ENCODE data around the gene SLC44A1. TPM values are rescaled to one million over a fixed set of nuclear protein-coding genes. Genes with fewer than 3 reads are reported as not detected.

SLC44A1 gene
- total RNA-seq: 42.7 and 71.8 TPM in 2 replicates

DNA sequence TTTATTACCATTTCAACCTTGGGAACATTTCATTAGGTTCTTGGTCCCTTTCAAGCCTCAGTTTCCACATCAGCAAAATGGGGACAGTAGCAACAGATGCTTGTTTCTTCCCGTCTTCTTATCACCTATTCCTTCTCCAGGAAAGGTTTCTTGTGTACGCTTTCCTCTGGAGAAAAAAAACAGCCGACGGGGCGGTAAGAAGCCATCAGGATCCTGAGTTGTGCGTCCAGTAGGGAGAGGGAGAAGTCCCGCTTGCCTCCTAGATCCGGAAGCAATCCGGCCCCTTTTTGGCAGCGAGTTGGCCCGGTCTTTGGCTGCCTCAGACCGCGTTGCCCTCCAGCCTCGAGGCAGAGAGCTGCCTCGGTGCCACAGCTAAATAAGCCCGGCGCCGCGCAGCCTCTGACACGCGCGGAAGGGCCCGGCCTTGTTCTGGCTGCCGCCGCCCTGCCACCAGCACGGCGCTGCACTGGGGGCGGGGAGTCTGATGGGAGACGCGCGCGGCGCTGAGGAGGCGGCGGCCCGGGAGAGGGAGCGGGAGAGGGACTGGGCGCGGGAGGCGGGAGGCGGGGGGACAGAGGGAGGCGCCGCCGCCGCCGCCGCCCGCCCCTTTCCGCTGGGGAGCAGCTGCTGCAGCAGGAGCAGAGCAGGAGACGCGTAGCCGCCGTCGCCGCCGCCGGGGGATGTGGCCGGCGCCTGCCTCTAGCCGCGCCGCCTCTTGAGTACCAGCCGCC lies at the start of gene SLC44A1:
Gene SLC44A1, plus strand, starts transcription at position 649 of the 731 bp plus-strand sequence. CDS start 218 bp downstream, outside the sequence.
- DNase-seq: peak; percentile 97

DNA sequence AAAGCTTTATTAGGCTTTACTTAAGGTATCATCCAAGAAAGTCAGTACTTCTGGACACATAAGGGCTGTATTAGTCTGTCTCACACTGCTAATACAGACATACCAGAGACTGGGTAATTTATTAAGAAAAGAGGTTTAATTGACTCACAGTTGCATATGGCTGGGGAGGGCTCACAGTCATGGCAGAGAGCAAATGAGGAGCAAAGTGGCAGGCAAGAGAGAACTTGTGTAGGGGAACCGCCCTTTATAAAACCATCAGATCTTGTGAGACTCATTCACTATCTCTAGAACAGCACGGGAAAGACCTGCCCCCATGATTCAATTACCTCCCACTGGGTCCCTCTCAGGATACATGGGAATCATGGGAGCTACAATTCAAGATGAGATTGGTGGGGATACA lies 49.2 kb upstream of the SLC44A1 start:
- no peak for DNase-seq

DNA sequence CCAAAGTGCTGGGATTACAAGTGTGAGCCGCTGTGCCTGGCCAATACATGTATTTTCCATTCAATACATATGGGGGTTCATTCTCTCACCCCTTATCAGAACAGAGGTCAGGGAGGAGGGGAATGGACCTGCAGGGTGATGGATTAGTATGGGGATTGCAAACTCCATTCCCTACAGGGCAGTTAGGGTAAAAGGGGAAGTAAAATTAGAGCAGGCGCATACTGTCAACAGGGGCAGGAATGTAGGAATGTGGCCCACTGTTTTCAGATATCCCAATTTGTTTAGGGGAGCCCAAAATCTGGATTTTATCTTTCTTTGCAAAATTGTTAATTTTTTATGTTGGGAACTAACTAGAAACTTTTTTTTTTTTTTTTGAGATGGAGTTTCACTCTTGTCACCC lies 46.4 kb upstream of the SLC44A1 start:
- no peak for DNase-seq

DNA sequence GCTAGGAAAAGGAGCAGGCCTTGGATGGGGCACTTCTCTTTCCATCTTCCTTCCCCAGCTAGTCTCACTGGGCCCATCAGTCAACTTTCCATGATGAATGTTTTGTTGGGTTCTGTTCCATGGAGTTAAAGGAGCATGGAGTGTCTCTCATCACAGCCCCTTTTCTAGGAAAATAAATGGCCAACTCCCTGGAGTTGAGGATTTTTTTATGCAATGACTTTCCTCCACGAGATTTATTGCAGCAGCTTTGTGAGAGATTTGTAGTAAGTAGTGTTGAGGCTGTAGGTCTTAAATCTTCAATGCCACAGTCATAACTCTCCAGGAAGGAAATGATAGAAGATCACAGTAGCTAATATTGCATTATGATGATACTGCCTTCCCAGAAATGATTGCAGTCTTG lies 45.6 kb upstream of the SLC44A1 start:
- no peak for DNase-seq

DNA sequence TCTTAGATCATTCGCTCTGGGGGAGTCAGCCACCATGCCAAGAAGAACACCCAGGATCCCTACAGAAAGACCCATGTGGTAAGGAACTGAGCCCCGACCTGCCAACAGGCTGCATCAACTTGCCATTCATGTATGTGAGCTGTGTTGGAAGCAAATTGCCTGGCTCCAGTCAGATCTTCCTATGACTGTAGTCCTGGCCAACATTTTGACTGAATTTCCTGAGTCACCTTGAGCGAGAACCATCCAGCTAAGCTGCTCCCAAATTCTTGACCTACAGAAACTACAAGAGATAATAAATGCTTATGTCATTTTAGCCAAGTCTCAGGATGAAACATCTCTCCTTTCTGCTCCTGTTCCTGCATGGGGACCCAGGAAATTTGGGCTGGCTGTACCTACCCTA lies 40.0 kb upstream of the SLC44A1 start:
- DNase-seq: no peak

DNA sequence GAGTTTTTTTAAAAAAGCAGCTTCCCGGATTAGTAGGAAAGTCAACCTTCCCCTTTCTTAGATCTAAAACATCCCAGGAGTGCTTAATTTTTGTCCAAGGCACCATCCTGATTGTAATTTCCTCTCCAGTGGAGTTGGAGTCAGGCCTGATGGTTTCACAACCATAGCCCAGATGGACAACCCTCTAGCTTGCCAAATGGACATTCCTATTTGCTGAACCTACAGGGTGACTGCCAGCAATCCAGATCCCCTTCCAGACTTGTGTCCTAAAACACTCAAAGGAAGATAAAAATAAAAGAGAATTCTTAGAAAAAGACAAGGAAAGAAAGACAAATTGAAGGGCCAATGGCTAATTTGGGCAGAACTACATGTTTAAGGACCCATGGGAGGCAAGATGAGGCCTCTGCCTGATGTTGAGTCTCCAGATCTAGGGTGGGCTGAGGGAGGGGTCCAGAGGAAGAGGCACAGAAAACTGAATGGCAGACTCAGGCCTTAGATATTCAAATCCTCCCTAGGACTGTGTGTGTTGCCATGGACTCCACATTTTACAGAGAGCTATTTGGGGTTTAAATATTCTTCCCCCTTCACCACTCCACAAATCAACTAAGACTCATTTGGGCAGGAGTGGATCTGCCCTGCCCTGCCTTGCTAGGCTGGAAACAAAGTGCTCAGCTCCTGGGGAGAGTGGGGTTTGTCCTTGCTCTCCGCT lies 38.5 kb upstream of the SLC44A1 start:
- no peak for DNase-seq

DNA sequence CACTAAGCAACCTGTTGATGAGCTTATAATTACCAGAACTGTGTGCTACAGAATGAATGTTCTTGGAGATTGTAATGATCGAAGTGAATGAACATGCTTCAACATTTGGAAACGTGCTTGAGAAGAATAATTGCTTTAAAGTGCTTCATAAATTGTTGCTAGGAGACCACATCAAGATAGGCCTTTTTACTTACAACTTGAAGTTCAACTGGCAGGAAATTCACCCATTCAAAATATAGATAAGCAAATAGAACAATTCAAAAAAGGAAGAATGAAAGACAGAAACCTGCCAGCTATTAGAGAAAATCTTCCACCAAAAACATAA lies 38.0 kb upstream of the SLC44A1 start:
- DNase-seq: no peak

DNA sequence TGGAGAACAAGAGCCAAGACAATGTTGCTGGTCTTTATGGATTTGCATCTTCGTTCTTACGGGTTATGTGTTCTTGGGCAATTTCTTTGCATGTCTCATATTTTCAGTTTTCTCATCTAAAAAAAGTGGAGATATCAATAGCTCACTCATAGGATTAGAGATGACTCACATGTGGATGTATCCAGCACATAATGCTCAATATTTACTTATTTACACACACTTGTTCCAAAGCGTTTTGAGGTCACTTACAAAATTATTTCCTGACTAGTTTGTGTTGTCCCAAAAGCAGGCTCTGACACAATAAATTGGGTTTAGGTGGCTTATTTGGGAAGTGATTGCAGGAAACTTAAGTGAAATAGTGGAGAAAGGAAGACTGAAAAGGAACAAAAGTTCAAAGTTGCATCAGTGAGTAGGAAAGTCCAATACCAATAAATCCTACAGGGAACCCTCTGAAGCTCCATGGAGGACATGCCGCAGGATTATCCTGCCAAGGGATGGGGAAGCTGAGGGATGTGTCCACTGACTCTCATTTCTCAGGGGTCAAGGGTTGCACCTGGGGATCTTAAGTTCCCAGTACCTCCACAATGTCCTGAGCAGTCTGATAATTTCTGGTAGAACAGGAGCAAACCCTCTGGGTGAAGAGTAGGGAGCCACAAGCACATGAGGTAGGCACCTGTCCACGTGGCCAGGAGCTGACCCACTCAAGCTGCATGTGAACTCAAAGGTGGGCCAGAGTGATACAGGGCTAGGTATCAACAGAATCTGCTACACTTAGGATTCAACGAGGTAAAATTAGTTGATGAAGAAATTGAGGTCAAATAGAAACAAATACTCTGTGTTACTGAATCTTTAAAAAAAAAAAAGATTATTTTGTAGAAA lies 37.4 kb upstream of the SLC44A1 start:
- DNase-seq: no peak

DNA sequence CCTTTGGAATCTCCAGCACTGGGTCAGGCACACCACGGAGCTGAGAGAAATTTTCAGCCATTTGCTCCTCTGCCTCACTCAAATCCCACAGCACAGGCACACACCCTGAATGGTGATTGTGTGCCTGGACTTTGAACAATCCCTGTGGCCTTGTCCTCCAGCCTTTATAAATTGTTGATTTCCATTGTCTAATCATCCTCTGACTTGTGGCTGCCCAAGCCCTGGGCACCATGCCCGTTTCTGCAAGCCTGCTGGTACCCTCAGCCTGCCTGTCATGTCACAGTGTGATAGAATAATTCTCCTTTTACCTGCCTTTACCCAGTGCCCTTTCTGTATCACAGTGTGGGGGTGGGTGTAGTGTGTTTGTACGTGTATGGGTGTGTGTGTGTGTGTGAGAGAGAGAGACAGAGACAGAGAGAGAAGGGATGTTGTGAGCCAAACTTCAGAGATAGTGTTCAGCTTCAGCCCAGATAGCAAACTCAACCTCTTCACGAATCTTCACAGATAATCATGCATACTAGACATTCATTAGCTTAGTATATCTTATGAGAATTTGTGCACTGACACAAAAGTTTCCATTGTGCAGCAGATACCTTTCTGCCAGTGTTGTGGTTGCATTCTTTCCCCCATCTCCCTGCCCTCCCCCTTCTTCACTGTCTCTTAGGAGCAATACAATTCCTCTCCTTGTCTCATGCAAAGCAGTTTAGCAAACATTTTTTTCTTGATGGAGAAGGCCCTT lies 27.8 kb upstream of the SLC44A1 start:
- no peak for DNase-seq

DNA sequence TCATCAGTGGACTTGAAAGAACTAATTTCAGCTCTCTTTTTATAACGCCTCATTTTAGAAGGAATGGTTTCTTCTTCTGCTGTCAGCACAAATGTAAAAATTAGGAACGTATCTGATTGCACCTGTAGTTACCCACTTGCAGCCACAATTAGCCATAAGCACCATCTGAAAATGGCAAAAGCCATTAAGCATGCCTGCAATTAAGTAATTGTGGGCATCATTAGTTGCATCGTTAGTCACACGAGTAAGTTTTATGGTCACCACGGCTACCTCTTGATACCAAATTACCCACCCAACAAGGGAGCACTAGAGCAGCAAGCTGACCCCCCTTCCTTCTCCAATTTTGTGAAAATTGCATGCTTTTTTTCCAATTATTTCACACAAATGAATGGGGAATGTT lies 25.8 kb upstream of the SLC44A1 start:
- DNase-seq: no peak

DNA sequence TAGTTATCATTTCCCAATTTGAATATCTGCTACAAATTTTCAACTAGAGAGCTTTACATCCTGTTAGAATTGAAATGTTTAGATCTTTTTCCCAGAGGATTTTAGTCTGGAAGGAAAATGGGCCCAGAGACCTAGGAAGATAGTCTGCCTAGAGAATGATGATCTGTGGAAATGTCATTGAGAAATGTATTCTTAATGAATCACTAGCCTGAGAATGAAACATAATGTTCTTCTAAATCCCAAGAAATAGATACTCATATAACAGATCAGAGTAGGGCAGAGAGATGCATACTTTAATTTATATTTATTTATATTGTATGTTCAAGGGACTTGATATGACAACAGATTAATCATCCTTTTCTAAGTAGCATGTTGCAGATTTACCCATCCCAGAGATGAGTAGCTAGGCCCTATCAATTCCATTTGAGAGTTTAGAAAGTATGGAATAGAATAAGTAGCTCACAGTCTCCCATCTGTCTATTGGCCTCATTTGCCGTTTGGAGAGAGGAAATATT lies 25.1 kb upstream of the SLC44A1 start:
- DNase-seq: no peak

DNA sequence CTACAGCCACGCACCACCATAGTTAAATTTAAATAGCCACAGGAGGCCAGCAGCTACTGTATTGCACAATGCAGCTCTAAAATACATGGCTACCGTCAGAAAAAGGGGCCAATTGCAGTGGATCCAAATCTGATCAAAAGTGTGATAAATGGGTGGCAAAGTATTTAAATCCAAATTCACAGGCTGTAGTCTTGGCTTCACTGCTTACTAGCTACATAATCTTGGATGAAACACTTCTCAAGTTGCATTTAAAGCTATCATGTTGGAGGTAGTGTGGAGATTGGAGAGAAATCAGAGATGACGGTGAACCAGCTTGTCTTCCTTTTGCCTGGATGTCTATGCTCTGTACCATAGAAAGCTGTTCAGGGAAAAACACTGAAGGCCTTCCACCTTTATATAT lies 24.0 kb upstream of the SLC44A1 start:
- no peak for DNase-seq

DNA sequence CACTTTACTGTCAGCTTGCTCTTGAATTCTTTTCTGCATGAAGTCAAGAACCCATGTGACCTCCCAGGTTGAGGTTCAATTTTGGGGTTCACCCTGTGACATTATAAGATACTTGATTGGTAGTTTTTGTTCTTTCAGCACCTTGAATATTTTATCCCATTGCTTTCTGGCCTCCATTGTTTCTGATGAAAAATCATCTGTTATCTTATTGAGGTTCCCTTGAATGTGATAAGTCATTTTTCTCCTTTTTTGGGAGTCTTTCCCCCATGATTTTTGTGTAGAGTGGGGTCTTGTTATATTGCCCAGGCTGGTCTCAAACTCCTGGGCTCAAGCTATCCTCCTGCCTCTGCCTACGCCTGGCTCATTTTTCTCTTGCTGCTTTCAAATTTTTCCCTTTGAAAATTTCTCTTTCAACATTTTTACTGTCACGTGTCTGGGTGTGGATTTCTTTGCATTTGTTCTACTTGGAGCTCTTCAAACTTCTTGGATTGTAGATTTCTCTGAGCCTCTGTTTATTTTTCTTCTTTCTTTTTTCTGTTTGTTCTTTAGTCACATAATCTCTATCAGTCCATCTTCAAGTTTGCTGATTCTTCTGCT lies 20.8 kb upstream of the SLC44A1 start:
- no peak for DNase-seq

DNA sequence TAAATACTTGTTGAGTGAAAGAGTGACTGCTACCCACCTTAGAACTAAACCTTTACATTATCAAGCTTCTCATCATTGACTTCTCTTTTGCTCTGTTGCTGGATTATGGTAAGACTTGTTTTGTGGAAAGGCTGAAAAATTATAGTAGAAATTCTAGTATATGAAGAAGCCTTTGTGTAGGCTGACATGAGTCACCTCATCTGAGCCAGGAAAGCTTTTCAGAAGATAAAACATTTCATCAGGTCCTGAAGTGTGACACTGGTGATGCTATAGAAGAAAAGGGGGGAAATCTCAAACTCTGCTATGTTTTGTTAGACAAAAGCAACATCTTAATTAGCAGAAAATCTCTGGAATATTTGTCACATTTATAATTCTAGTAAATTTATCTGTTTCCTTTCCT lies 18.4 kb upstream of the SLC44A1 start:
- DNase-seq: no peak

DNA sequence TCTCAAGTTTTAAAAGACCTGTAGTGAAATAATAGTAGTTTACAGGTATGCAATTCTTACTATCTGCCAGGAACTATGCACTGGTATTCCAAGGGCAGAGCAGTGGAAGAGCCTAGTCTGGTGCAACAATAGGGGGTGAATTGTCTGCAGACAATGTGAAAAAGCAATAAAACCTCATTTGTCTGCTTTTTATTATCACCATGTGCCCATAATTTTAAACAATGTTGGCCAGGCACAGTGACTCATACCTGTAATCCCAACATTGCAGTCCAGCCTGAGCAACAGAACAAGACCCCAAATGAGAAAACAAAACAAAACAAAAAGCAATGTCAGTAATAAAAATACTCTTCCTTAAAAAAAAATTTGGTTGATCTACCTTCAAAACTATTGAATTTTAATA lies 12.2 kb upstream of the SLC44A1 start:
- no peak for DNase-seq

DNA sequence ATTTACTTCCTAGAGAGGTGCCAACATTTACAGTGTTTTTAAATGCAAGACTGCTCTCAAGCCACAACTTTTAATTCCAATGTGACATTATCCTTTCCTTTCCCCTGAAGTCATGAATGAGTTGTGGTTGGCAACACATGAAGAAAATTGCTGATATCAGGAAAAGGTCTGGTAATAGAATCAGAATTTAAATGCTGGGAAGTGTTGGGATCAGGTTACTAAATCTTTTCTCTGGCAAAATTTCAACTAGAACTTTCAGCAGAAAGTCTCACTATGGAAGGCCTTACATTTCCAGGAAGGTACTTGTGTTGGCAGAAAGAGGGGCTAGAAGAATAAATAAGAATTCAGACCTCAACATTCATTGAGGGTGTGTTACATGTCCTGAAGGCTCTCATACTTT lies 10.6 kb upstream of the SLC44A1 start:
- DNase-seq: peak; percentile 6

DNA sequence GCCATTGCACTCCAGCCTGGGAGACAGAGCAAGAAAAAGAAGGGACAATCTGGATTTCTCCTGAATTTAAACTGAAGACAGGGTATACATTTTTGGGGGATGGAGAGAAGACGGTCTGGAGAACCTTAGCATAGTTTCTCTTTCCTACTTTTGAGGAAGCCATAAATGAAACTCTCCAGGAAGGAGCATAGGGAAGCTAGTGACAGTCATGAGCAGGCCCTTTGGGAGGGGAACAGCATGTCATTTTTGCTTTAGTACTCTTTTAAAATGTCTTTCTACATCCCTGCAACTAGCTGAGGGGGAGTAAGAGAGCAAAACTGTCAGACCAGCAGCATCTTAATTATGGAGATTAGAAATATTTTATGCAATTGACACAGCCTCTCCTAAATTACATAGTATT lies 8.2 kb upstream of the SLC44A1 start:
- no peak for DNase-seq

DNA sequence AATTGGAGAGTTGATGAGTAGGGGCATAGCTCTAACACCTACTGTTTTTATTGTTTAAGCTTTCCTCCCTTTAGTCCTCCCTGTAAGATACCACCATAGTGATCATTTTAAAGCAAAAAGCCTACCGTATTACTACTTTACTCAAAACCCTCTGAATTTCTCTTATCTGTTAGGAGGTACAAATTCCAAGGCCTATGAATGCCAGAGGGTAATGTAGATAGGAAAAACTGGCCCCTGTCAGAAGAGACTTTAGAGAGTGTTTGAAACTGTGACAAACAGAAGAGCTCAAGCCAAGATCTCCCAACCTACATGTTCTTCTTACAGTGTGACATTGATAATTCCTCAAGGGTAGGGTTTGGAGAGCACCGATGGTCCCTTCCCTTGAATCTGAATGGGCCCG lies 7.2 kb upstream of the SLC44A1 start:
- no peak for DNase-seq

DNA sequence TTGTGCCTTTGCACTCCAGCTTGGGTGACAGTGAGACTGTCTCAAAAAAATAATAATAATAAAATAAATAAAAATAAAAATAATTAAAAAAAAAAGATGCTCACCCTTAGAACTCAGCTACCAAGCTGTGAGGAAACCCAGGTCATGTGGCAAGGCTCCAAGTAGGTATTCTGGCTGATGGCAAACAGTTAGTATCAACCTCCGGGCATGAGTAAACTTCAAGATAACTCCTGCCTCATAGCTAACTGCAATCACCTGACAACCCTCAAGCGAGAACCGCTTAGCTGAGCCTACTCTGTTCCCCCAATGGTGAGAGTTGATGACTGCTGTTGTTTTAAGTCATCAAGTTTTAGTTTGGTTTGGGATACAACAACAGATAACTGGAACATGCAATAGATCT lies 6.1 kb upstream of the SLC44A1 start:
- no peak for DNase-seq

DNA sequence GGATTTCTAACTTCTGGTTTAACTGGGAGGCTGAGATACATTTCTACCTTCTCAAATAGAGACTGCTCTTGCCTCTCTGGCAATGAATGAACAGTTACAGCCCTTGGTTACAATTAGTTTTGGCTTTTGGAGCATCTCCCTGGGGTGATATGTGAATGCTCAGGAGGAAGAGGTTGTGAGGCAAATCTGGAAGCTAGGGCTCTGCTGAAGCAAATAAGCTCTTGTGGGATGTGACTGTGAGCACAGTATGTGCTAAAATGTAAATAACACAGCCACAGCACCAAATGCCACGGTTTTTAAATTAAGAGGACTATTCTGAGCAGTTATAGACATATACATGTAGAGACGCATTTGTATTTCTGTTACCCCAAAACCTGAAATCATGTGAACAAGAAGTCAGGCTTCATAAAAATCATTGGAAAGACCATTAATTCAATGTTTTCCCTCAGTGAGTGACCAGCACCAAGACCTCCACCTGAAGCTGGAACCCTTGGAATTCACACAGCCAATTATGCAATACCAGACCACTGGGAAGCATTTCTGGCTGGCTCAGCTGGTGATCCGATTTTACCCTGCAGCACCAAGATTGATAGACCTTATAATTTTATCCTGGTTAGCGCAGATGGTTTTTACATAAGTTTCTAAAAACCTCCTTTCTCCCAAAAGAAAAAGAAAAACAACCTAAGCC lies 3.0 kb upstream of the SLC44A1 start:
- DNase-seq: no peak

DNA sequence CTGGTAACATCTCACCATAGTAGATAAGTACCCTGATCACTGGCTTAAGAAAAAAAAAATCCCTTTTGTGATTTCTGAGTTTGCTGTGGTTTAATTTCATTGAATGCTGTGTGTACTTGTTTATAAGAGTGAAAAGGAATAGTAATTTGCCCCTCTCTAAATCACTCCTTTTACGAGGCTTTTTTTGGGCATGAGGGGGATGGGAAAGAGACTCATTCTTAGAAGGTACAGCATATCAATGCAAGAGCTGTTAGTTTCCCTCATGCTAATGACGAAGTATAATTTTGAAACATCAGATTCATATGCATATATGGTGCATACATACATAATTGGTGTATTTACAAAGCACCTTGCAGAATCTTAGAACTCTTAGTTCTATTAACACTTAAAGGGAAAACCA lies 2.4 kb upstream of the SLC44A1 start:
- no peak for DNase-seq

DNA sequence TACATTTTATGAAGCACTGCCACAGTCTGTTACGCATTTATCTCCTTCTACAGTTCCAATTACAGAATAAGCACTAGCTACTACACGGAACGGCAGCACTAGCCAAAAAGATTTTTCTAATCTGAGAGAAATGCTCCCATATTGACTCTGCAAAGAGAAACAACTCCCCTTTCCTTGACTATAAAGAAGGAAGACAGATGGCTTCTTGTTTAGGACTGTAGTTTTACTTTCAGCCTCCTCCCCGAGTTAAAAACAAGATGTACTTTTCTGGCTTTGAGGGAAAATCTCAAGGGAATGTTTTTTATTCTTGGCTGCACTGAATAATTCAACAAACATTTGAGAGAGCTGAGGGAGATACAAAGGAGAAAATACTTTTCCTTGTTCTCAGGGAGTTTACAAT lies 1.9 kb upstream of the SLC44A1 start:
- peak; percentile 18 for DNase-seq
